WTC11 (cell line): ENCODE data around the gene OXLD1.

Source experiments
- ATF2 ChIP-seq: sonication (generic); formaldehyde crosslinking; IDR thresholded peaks from 2 replicates; pipeline ENCODE4 v1.8.1; 2022; ENCODE audit warnings: low read depth, missing genetic modification reagents, borderline replicate concordance
- ATF3 ChIP-seq: sonication (generic); formaldehyde crosslinking; conservative IDR thresholded peaks from 2 replicates; pipeline ENCODE4 v1.8.1; 2022; ENCODE audit warnings: mild to moderate bottlenecking, missing genetic modification reagents
- ATF6 ChIP-seq: sonication (generic); formaldehyde crosslinking; IDR thresholded peaks from 2 replicates; pipeline ENCODE4 v1.8.1; 2023; ENCODE audit warnings: mild to moderate bottlenecking, missing genetic modification reagents
- CTCF ChIP-seq: fragments of 200-600 bp; IDR thresholded peaks from 2 replicates; pipeline ENCODE4 v1.8.0; 2022; ENCODE audit warnings: antibody characterized with exemption
- E2F5 ChIP-seq: sonication (generic); formaldehyde crosslinking; IDR thresholded peaks from 2 replicates; pipeline ENCODE4 v1.8.1; 2022; ENCODE audit warnings: mild to moderate bottlenecking, moderate library complexity, missing genetic modification reagents
- FOXK1 ChIP-seq: sonication (generic); formaldehyde crosslinking; IDR thresholded peaks from 2 replicates; pipeline ENCODE4 v1.8.0; 2022; ENCODE audit warnings: mild to moderate bottlenecking, moderate library complexity, missing genetic modification reagents
- HMGXB4 ChIP-seq: sonication (generic); formaldehyde crosslinking; IDR thresholded peaks from 2 replicates; pipeline ENCODE4 v1.8.1; 2023; ENCODE audit warnings: mild to moderate bottlenecking, moderate library complexity, missing genetic modification reagents
- MAX ChIP-seq: sonication (generic); formaldehyde crosslinking; IDR thresholded peaks from 2 replicates; pipeline ENCODE4 v1.8.0; 2022; ENCODE audit warnings: mild to moderate bottlenecking, missing genetic modification reagents
- SP1 ChIP-seq: sonication (generic); formaldehyde crosslinking; conservative IDR thresholded peaks from 2 replicates; pipeline ENCODE4 v1.8.1; 2022; ENCODE audit warnings: missing genetic modification reagents
- ZBTB43 ChIP-seq: sonication (generic); formaldehyde crosslinking; IDR thresholded peaks from 2 replicates; pipeline ENCODE4 v1.8.1; 2023; ENCODE audit warnings: mild to moderate bottlenecking, missing genetic modification reagents
- ZNF232 ChIP-seq: sonication (generic); formaldehyde crosslinking; IDR thresholded peaks from 2 replicates; pipeline ENCODE4 v1.8.0; 2022; ENCODE audit warnings: mild to moderate bottlenecking, missing genetic modification reagents

GRCh38 chr17:81672504-81672903 lies 6.1 kb upstream of the OXLD1 start:
- TF ChIP-seq E2F5 (no peak), CTCF (no peak), ATF2 (no peak), MAX (no peak), HMGXB4 (CRISPR knock-in tag) (no peak), ATF3 (no peak), ZBTB43 (CRISPR knock-in tag) (no peak), ATF6 (CRISPR knock-in tag) (no peak), ZNF232 (CRISPR knock-in tag) (no peak), FOXK1 (CRISPR knock-in tag) (no peak), SP1 (no peak)
